Measurements from ENCODE around the gene SLC19A2.

DNA sequence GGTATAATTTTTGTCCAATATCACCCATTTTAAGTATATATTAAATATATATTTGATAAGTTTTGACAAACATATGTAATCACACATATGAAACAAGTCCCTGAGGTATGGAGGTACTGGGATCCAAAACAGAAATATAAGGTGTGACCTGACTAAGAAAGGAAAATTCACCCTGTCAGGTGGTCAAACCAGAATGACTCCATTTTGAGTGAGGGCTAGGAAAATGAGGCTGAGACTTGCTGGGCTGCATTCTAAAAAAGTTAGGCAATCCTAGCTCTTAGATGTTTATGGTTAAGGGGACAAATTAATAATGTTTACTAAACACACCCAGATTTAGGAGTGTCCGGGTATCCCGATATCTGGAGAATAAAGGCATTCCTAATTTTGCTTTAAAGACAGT is 11.6 kb upstream of the SLC19A2 start:
- TF ChIP-seq, protein P1, sequence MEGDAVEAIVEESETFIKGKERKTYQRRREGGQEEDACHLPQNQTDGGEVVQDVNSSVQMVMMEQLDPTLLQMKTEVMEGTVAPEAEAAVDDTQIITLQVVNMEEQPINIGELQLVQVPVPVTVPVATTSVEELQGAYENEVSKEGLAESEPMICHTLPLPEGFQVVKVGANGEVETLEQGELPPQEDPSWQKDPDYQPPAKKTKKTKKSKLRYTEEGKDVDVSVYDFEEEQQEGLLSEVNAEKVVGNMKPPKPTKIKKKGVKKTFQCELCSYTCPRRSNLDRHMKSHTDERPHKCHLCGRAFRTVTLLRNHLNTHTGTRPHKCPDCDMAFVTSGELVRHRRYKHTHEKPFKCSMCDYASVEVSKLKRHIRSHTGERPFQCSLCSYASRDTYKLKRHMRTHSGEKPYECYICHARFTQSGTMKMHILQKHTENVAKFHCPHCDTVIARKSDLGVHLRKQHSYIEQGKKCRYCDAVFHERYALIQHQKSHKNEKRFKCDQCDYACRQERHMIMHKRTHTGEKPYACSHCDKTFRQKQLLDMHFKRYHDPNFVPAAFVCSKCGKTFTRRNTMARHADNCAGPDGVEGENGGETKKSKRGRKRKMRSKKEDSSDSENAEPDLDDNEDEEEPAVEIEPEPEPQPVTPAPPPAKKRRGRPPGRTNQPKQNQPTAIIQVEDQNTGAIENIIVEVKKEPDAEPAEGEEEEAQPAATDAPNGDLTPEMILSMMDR (conservative IDR thresholded peaks at IDR 0.05; ENCODE audit: low read length): no peak
- TF ChIP-seq EZH2phosphoT487 (IDR thresholded peaks at IDR 0.05; ENCODE audit: borderline replicate concordance, low read depth, low read length): no peak

All from OCI-LY7 (cell line).